Mammary epithelial cell (primary cell): ENCODE measurements around the gene CLEC4D.

Experiments used
- CTCF ChIP-seq, 2 donors: IDR thresholded peaks in 1 of 2; conservative IDR thresholded peaks in 1 of 2; 2 replicates each; pipeline ENCODE4 v1.5.1; 2011 to 2012; ENCODE audit warnings: inconsistent platforms in 2 of 2, low read length in 2 of 2, mild to moderate bottlenecking in 2 of 2, control low read depth in 1 of 2, low read depth in 1 of 2; ENCODE audit not compliant: insufficient read depth in 1 of 2; ENCODE audit errors: extremely low read depth in 1 of 2
- EZH2 ChIP-seq: IDR thresholded peaks from 2 replicates; pipeline ENCODE4 v1.6.1; 2012; ENCODE audit warnings: low read length, inconsistent platforms, borderline replicate concordance

- TF ChIP-seq CTCF (conservative IDR thresholded peaks at IDR 0.05 in 1 of 2, IDR thresholded peaks at IDR 0.05 in 1 of 2; ENCODE audit: extremely low read depth in 1 of 2, insufficient read depth in 1 of 2, low read depth in 1 of 2, low read length in 2 of 2), result no peak
- no peak for TF ChIP-seq EZH2
Observed at GRCh38 chr12:8554451-8555195, 41.3 kb downstream of the CLEC4D start.
